GM19240 (cell line): ENCODE measurements around the gene LRMDA.
"Not testable (repeated sequence)": the region's sequence is repeated elsewhere in the genome, so short reads cannot be mapped to it uniquely, and the experiment has no call there.

ENCODE experiments used
- DNase-seq: peaks from one replicate; pipeline ENCODE4 v3.0.0; 2011; ENCODE audit warnings: low spot score; ENCODE audit not compliant: insufficient read length

LRMDA gene

DNA sequence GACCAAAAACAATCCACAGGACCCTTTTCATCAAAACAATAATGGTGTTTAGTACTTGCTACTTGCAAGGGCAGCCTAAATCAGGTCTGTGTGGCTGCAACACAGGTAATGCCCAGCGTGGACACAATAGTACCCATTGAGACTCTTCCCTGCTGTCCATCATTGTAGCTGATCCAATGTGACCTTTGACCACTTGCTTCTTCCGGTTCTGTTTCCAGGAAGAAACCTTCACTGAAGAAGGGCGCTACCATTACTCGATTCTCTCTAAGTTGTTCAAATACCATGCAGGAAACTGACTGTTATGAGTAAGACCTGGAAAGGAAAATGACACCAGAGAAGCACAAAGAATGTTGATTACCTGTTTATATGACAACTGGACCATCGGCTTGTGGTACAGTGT, 1128.9 kb downstream of the LRMDA start:
- DNase-seq: no peak

DNA sequence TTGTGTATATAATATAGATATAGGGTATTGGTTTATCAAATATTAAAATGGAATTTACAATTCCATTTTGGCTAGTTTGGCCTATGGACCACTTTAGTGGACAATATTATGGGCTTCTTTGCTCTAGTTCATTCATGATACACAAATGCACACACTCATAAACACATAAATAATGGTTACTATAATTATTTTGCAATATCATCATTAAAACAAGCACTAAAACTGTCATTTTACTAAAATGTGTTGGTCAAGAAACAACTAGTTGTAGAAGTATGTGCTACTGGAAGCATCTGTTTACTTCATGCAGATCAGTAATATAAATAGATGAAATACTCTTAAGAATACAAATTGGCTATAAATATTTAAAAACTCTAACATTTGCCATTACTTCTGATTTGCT, 1131.9 kb downstream of the LRMDA start:
- no peak for DNase-seq

DNA sequence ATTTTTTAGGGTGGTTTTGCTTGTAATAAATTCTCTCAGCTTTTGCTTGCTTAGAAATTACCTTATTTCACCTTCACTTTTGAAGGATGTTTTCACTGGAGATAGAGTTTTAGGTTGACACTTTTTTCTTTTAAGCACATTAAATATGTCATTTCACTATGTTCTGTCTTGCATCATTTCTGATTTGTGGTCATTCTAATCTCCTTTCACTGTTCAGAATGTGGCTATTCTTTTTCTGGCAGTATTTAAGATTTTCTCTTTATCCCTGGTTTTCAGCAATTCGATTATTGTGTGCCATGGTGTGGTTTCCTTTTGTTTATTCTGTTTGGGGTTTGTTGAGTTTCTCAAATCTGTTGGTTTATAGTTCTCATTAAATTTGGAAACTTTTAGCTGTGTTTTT, 1140.6 kb downstream of the LRMDA start:
- no peak for DNase-seq

DNA sequence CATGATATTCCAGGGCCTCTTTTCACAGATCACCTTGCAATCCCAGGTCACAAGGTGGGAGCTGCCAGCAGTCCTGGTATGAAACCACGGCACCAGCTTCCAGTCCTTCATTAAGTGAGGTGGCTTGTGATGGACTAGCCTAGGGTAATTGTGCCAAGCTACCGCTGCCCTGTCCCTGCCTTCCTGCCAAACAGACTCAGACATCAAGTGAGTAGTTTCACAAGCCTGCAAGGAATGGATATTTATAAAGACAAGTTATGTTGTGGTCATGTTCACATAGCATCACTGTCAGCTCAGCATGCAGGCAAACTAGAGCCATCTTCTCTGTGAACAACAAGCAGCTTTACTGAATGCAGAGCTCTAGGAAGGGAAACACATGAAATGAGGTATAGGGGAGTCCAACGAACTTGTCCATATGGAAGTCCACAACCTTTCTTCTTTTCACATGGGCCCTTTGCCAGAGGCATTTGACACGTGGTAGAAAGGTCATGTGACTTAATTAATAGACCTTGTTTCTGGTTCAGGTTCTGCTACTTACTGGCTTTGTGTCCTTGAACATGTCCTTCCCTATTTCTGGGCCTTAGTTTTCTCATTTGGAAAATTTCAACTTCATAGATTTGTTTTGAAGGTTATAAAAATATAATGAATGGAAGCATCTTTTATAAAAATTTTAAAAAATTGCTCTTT, 1145.0 kb downstream of the LRMDA start:
- DNase-seq: no peak

DNA sequence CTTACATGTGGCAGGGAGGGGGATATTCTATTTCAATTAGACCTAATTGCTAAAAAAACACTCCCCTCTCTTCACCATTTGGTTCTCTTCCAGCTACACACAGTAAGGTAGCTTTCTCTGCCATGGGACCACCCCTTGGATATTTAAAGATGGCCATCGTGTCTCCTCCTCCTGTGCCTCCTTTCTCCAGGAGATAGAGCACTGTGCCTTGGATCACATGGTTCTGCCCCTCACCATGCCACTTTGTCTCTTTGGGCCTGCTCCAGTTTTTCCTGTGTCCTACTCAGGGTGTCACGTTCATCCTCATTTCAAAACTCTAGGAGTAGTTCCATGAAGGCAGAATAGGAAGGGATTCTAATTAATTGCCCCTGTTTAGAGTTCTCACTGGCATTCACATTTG, 1146.0 kb downstream of the LRMDA start:
- DNase-seq: no peak

DNA sequence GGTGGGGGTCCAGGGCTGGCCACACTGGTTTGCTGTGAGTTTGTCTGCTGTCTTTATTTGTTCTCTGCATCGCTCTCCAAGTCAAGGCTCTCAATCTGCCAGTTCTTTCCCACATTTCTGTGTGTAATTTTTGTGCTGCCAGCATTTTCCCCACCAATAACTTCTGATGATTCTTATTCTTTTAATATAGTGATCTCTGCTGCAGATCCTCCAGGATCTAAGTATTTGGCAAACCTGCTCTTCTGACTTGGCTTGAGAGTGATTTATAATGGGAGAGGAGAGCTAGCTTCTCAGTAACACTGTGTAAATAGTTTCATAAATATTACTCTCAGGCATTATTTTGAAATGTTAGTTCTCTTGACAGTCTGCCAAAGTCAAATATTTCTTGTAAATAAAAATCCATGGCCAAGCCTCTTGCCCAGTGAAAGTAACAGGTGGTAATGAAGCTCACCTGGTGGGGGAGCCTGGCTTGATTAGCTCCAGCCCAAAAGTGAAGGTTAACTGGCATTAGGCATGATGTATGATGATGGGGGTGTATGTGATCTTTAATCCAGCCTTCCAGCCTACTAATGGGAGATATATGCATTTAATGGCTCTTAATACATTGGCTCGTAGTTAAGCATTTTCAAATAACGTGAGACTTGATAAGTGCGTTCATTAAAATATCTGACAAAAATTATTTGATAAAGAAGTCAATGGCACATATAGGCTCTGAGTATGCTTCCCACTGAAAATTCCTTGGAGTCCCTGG, 1150.3 kb downstream of the LRMDA start:
- DNase-seq: no peak

DNA sequence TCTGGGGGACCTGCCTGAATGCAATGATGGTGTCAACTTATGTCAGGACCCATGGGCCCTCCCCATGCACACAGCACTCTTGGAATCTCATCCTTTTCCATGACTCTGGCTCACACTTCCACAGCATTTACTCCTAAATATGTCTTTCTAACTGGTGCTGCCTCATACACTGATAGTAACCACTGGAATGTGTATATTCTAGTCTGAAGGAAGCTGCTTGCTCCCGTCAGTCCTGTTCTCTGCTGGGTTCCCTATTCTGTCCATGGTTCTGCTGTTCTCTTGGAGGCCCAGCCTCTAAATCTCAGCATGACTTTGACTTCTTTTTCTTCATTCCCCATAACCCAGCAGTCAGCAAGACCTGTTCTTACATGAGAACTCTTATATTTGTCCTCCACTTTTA, 1151.1 kb downstream of the LRMDA start:
- DNase-seq: no peak

DNA sequence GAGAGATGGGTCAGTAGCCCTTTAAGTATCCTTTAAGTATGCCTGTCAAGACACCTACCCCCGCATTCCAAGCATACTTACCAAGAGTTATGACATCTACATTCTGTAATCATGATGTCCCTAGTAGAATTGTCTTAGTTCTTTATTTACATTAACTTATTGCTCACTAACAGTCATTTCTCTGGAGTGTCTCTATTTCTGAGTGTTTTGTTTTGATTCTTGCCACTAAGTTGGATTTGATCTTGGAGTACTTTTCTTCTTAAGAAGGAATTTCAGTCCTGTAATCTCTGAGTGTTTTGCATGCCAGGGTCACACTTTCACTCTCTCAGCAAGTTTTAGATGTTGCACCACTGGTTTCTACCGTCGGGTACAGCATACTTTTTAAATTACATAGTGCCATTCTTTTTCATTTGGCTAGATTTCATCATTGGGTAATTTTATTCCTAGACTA, 1152.3 kb downstream of the LRMDA start:
- no peak for DNase-seq

DNA sequence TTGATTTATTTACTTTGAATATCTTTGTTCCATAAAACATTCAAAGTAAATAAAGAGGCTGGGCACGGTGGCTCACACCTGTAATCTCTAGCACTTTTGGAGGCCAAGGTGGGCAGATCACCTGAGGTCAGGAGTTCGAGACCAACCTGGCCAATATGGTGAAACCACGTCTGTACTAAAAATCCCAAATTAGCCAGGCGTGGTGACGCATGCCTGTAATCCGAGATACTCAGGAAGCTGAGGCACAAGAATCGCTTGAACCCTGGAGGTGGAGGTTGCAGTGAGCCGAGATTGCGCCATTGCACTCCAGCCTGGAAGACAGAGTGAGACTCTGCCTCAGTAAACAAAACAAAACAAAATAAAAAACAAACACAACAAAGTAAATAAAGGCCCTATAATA, 1153.0 kb downstream of the LRMDA start:
- not testable (repeated sequence) for DNase-seq
